Loucy (cell line): ENCODE results near the gene KRT3.

Experiments used
- H2AFZ ChIP-seq: fragments of 200-600 bp; sonication (generic); 2 replicates; pipeline ENCODE4 v1.6.0; 2016; ENCODE audit warnings: antibody characterized with exemption, mild to moderate bottlenecking, low read length, moderate library complexity
- H3F3A ChIP-seq: fragments of 200-600 bp; 2 replicates; pipeline ENCODE4 v1.6.0; 2016; ENCODE audit warnings: antibody characterized with exemption, low read depth, mild to moderate bottlenecking
- H3K27me3 ChIP-seq: fragments of 200-600 bp; sonication (generic); 2 replicates; pipeline ENCODE4 v1.6.1; 2014; ENCODE audit warnings: low read length, mild to moderate bottlenecking; ENCODE audit not compliant: insufficient read depth, poor library complexity, severe bottlenecking
- H3K36me3 ChIP-seq: fragments of 200-600 bp; sonication (generic); 2 replicates; pipeline ENCODE4 v1.6.1; 2016; ENCODE audit warnings: low read length; ENCODE audit not compliant: insufficient read depth
- H3K4me1 ChIP-seq: fragments of 200-600 bp; sonication (generic); 2 replicates; pipeline ENCODE4 v1.5.1; 2014; ENCODE audit warnings: low read length, mild to moderate bottlenecking; ENCODE audit not compliant: insufficient read depth, poor library complexity, severe bottlenecking
- H3K4me2 ChIP-seq: fragments of 200-600 bp; sonication (generic); 2 replicates; pipeline ENCODE4 v1.6.0; 2014; ENCODE audit warnings: antibody characterized with exemption, low read length, low read depth, mild to moderate bottlenecking; ENCODE audit not compliant: poor library complexity, severe bottlenecking
- H3K4me3 ChIP-seq: fragments of 200-600 bp; sonication (generic); 2 replicates; pipeline ENCODE4 v1.5.1; 2014; ENCODE audit warnings: low read length, mild to moderate bottlenecking, mixed read lengths; ENCODE audit not compliant: poor library complexity, severe bottlenecking
- H3K79me2 ChIP-seq: fragments of 200-600 bp; sonication (generic); 2 replicates; pipeline ENCODE4 v1.6.1; 2014; ENCODE audit warnings: low read length; ENCODE audit not compliant: insufficient read depth
- H3K9ac ChIP-seq: fragments of 200-600 bp; sonication (generic); 2 replicates; pipeline ENCODE4 v1.6.0; 2014; ENCODE audit warnings: mild to moderate bottlenecking, low read depth, low read length, moderate library complexity; ENCODE audit not compliant: poor library complexity, severe bottlenecking
- H3K9me2 ChIP-seq: fragments of 200-600 bp; sonication (generic); replicated peaks from 2 replicates; pipeline ENCODE4 v1.6.1; 2016; ENCODE audit warnings: low read depth, low read length, mixed read lengths
- H3K9me3 ChIP-seq: fragments of 200-600 bp; sonication (generic); 2 replicates; pipeline ENCODE4 v1.6.1; 2014; ENCODE audit warnings: mild to moderate bottlenecking, antibody characterized with exemption, low read length, low read depth; ENCODE audit not compliant: insufficient read depth
- H4K20me1 ChIP-seq: fragments of 200-600 bp; sonication (generic); 2 replicates; pipeline ENCODE4 v1.6.0; 2014; ENCODE audit warnings: antibody characterized with exemption, low read length, mild to moderate bottlenecking; ENCODE audit not compliant: insufficient read depth, poor library complexity, severe bottlenecking
- EZH2phosphoT487 ChIP-seq: fragments of 200-600 bp; IDR thresholded peaks from 2 replicates; pipeline ENCODE4 v1.6.1; 2018; ENCODE audit warnings: antibody characterized with exemption, mild to moderate bottlenecking, moderate library complexity, borderline replicate concordance
- TF ChIP-seq, protein P1 (sequence below): fragments of 200-600 bp; sonication (generic); conservative IDR thresholded peaks from 2 replicates; pipeline ENCODE4 v1.5.1; 2014; ENCODE audit warnings: mild to moderate bottlenecking, antibody characterized with exemption, low read length

The KRT3 gene

DNA sequence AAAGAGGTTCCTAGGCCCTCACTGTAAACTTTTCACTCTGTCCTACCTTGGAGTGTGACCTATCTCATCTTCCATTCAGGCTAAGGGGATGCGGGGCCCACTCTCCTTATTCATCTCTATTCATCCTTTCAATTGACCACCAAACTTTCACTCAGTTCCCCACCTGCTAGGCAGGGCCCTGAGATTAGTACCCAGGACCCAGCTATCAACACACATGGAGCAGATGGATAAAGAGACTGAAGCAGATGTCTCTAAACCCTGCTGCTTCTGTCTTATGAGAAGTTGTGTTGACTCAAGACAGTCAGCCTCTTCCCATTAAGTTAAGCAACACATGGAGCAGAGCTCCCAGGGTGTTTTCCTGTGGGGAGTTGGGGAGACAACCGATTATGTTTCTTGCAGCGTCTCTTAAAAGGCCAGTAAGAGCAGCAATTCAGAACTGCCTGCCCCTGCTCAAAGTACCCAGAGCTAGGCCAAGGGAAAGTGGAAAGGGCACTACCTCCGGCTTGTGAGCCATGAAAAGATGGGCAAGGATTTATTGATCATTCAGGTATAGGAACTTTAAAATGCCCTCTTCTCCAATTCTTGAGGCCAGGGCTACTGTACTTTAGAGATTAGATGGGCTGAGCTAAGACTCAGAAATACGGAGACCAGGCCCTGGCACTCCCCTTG, 29.4 kb downstream of the KRT3 start:
- no peaks in the 10 kb centered on the region for H3K4me1 ChIP-seq

DNA sequence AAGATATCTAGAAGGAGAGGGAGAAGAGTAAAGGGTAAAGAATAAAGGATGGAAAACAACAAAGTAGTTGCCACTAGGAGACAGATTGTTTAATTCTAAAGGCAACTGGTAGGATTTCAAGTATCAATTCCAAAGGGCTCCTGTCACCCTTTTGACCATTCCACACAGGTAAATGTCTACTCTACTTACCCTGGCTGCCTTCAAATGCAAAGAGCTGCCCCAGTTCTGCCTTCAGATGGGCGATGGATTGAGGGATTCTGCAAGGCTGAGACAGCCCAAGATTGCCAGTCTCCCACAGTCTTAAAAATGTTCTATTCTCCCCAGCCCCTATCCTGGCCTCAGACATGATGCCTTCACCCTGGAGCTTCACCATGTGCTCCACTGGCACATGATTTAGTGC, 30.2 kb downstream of the KRT3 start:
- Histone ChIP-seq H2AFZ (no peak overlapping the region), H3K79me2 (no peaks in the 10 kb centered on the region), H3F3A (no peaks in the 10 kb centered on the region), H3K9me3 (no peaks in the 10 kb centered on the region; the same call in 1 of the 2 replicates), H3K9ac (no peak overlapping the region), H3K9me2 (no peaks in the 10 kb centered on the region), H4K20me1 (no peaks in the 10 kb centered on the region), H3K4me1 (no peaks in the 10 kb centered on the region), H3K4me2 (no peak overlapping the region), H3K27me3 (no peaks in the 10 kb centered on the region), H3K4me3 (no peak overlapping the region), H3K36me3 (no peaks in the 10 kb centered on the region)
- no peak for TF ChIP-seq EZH2phosphoT487
- TF ChIP-seq, protein P1, sequence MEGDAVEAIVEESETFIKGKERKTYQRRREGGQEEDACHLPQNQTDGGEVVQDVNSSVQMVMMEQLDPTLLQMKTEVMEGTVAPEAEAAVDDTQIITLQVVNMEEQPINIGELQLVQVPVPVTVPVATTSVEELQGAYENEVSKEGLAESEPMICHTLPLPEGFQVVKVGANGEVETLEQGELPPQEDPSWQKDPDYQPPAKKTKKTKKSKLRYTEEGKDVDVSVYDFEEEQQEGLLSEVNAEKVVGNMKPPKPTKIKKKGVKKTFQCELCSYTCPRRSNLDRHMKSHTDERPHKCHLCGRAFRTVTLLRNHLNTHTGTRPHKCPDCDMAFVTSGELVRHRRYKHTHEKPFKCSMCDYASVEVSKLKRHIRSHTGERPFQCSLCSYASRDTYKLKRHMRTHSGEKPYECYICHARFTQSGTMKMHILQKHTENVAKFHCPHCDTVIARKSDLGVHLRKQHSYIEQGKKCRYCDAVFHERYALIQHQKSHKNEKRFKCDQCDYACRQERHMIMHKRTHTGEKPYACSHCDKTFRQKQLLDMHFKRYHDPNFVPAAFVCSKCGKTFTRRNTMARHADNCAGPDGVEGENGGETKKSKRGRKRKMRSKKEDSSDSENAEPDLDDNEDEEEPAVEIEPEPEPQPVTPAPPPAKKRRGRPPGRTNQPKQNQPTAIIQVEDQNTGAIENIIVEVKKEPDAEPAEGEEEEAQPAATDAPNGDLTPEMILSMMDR: no peak

More for the DNA sequence above, 29.4 kb downstream of the KRT3 start:
- H2AFZ ChIP-seq: no peak overlapping the region
- H3K79me2 ChIP-seq: no peaks in the 10 kb centered on the region
- no peaks in the 10 kb centered on the region for H3F3A ChIP-seq
- H3K9me2 ChIP-seq: no peaks in the 10 kb centered on the region
- no peaks in the 10 kb centered on the region for H3K36me3 ChIP-seq
- H3K9ac ChIP-seq: no peak overlapping the region
- H3K27me3 ChIP-seq: no peaks in the 10 kb centered on the region
- H4K20me1 ChIP-seq: no peaks in the 10 kb centered on the region
- no peak overlapping the region for H3K4me2 ChIP-seq
- no peak for TF ChIP-seq EZH2phosphoT487
- TF ChIP-seq, protein P1: no peak
- H3K4me3 ChIP-seq: no peak overlapping the region
- no peaks in the 10 kb centered on the region; the same call in 1 of the 2 replicates for H3K9me3 ChIP-seq

DNA sequence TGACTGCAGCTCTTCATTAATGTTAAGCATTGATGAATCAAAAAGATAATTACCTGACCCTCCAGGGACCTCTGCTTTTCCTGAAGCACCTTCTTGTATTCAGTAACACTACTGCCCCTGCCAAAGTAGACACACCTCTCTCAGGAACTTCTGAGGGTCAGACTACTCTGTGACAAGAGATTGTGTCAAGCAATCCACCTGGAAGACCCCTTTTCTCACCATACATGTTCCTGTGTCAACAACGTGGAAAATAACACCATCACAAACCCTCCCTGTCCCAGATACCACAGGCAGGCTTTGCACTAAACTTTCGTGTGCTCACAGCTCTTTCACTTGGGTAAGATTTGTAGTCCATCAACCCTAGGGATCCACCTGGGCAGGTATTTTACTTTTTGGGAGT, 31.9 kb downstream of the KRT3 start:
- Histone ChIP-seq H3K4me2 (no peak overlapping the region), H3K4me1 (no peaks in the 10 kb centered on the region), H3F3A (no peaks in the 10 kb centered on the region), H2AFZ (no peak overlapping the region), H3K4me3 (no peak overlapping the region), H3K9me3 (peaks cover 5% of the 10 kb centered on the region; the same call in 1 of the 2 replicates), H3K9me2 (no peaks in the 10 kb centered on the region), H3K79me2 (no peaks in the 10 kb centered on the region), H4K20me1 (no peaks in the 10 kb centered on the region), H3K36me3 (no peaks in the 10 kb centered on the region), H3K9ac (no peak overlapping the region), H3K27me3 (no peaks in the 10 kb centered on the region)
- TF ChIP-seq, protein P1: no peak
- no peak for TF ChIP-seq EZH2phosphoT487
